GM12878 (cell line): Measurements from ENCODE around the gene KCNAB3. TPM values are rescaled to one million over a fixed set of nuclear protein-coding genes. Genes with fewer than 3 reads are reported as not detected.
A peak's percentile ranks its signal among the peaks of the same experiment; 100 is the strongest.

ENCODE experiments used
- ATAC-seq: fragments of 200-7000 bp; cut with Tn5 transposase; 3 replicates; pipeline ENCODE4 v1.9.1; 2020; ENCODE audit warnings: mild to moderate bottlenecking, moderate library complexity
- BruUV-seq: library from RNA; stranded (reverse); fragments of 400-500 nt; replicated peaks from 2 replicates; lab custom pipeline; 2021; lab: Mats Ljungman, UMichigan
- CTCF ChIA-PET: fragments of 300-600 bp; sonication (Branson Sonifier 250); formaldehyde crosslinking; extraction: SDS; loops from one replicate; lab custom pipeline; 2021; ENCODE audit warnings: inconsistent platforms; lab: Yijun Ruan, JAX
- POLR2A ChIA-PET: fragments of 350-600 bp; formaldehyde crosslinking; extraction: SDS; loops from one replicate; lab custom pipeline; 2021; ENCODE audit warnings: inconsistent platforms; lab: Charles Lee
- RAD21 ChIA-PET: fragments of 300-600 bp; sonication (Branson Sonifier 250); formaldehyde crosslinking; loops from one replicate; lab custom pipeline; 2023; ENCODE audit warnings: antibody characterized with exemption; ENCODE audit not compliant: unreplicated experiment; lab: Charles Lee
- SMC1A ChIA-PET: fragments of 300-600 bp; sonication (Branson Sonifier 250); formaldehyde crosslinking; loops from one replicate; lab custom pipeline; 2023; ENCODE audit not compliant: unreplicated experiment, uncharacterized antibody; lab: Charles Lee
- DNase-seq: peaks from one replicate; pipeline ENCODE4 v3.0.0-alpha.2; 2011; ENCODE audit warnings: low read depth, low spot score
- FAIRE-seq: peaks from 3 replicates; lab custom pipeline; 2011; peaks lifted over from hg19 to GRCh38; lab: Jason Lieb, UNC
- H2AFZ ChIP-seq: 2 replicates; pipeline ENCODE4 v1.6.0; 2011; ENCODE audit warnings: low read depth, low read length, control low read depth; ENCODE audit not compliant: control insufficient read depth
- H3K27ac ChIP-seq: 2 replicates; pipeline ENCODE4 v1.5.1; 2011; ENCODE audit warnings: control low read depth; ENCODE audit not compliant: control insufficient read depth, insufficient read depth
- H3K27me3 ChIP-seq, 2 experiments: replicated peaks in 1 of 2; 2 replicates each; pipeline versions ENCODE4 v1.6.0 to v1.6.1; 2011; ENCODE audit warnings: low read length in 1 of 2; ENCODE audit not compliant: control insufficient read depth in 2 of 2, insufficient read depth in 2 of 2
- H3K36me3 ChIP-seq, 2 experiments: 2 replicates each; pipeline ENCODE4 v1.5.1; 2011; ENCODE audit warnings: low read length in 1 of 2; ENCODE audit not compliant: control insufficient read depth in 2 of 2, insufficient read depth in 2 of 2
- H3K4me1 ChIP-seq: 2 replicates; pipeline ENCODE4 v1.6.1; 2011; ENCODE audit warnings: mild to moderate bottlenecking, low read length, moderate library complexity, mixed read lengths; ENCODE audit not compliant: control insufficient read depth, insufficient read depth
- H3K4me2 ChIP-seq: 2 replicates; pipeline ENCODE4 v1.6.0; 2011; ENCODE audit warnings: control low read depth; ENCODE audit not compliant: control insufficient read depth, insufficient read depth
- H3K4me3 ChIP-seq: fragments of 200-600 bp; sonication (generic); 2 replicates; pipeline ENCODE4 v1.5.1; 2016
- H3K79me2 ChIP-seq: 2 replicates; pipeline ENCODE4 v1.6.0; 2011; ENCODE audit warnings: low read length; ENCODE audit not compliant: control insufficient read depth, insufficient read depth
- H3K9ac ChIP-seq: 2 replicates; pipeline ENCODE4 v1.8.0; 2011; ENCODE audit warnings: low read length, control low read depth, mixed read lengths; ENCODE audit not compliant: control insufficient read depth, insufficient read depth
- H3K9me3 ChIP-seq: replicated peaks from 3 replicates; pipeline ENCODE4 v1.5.1; 2011; ENCODE audit warnings: mild to moderate bottlenecking, low read length; ENCODE audit not compliant: control insufficient read depth, insufficient read depth
- H4K20me1 ChIP-seq: 2 replicates; pipeline ENCODE4 v1.6.0; 2011; ENCODE audit not compliant: control insufficient read depth, insufficient read depth
- CHD2 ChIP-seq: IDR thresholded peaks from 2 replicates; pipeline ENCODE4 v1.6.1; 2011; ENCODE audit warnings: low read depth, low read length, improper control_type of control experiment, borderline replicate concordance
- DPF2 ChIP-seq: fragments of 450-650 bp; IDR thresholded peaks from 2 replicates; pipeline ENCODE4 v1.6.1; 2017; ENCODE audit warnings: mild to moderate bottlenecking
- GATAD2B ChIP-seq: fragments of 450-650 bp; conservative IDR thresholded peaks from 2 replicates; pipeline ENCODE4 v1.6.1; 2017; ENCODE audit warnings: low read depth, mild to moderate bottlenecking, moderate library complexity
- MEF2B ChIP-seq: fragments of 450-650 bp; IDR thresholded peaks from 2 replicates; pipeline ENCODE4 v1.6.1; 2018; ENCODE audit warnings: mild to moderate bottlenecking, moderate library complexity; ENCODE audit not compliant: partially characterized antibody, poor library complexity, severe bottlenecking
- POLR2A ChIP-seq: IDR thresholded peaks from 2 replicates; pipeline ENCODE4 v1.6.1; 2011; ENCODE audit warnings: low read depth, mild to moderate bottlenecking, low read length
- TBL1XR1 ChIP-seq: IDR thresholded peaks from 2 replicates; pipeline ENCODE4 v1.6.1; 2012; ENCODE audit warnings: low read depth, low read length, improper control_type of control experiment
- WGBS: methylation state at CpG from one replicate; pipeline ENCODE4 v1.1.6; 2016; ENCODE audit warnings: low lambda C conversion rate; ENCODE audit not compliant: insufficient replicate concordance, insufficient coverage; ENCODE audit errors: missing lambda C conversion rate; 5-methylcytosine and 5-hydroxymethylcytosine counted together
- in situ Hi-C: fragments of 300-500 bp; cut with MboI; formaldehyde crosslinking; loops from 9 replicates; pipeline ENCODE4 v1.14.3; 2018; ENCODE audit warnings: mixed read lengths
- intact Hi-C: fragments of 100-400 bp; cut with micrococcal nuclease; formaldehyde crosslinking; loops from one replicate; pipeline ENCODE4 v1.14.2; 2022; ENCODE audit not compliant: unreplicated experiment
- polyA plus RNA-seq, 11 experiments: library from polyadenylated mRNA; depleted of rRNA in 4 of 11; unstranded in 6 of 11; stranded (reverse) in 5 of 11; fragments of >200 nt; fragmentation: Nextera tagmentation in 4 of 11; fragmentation: Illumina TruSeq in 1 of 11; extraction: Ambion mirVana in 4 of 11; extraction: Trizol in 1 of 11; gene quantifications; 1 replicate in 1 of 11; 2 replicates in 10 of 11; pipeline versions ENCODE4 v1.2.1 to v1.2.3, GENCODE V29; 2011 to 2016; ENCODE audit warnings: inconsistent platforms in 2 of 11, missing spikeins in 2 of 11, low read depth in 1 of 11
- total RNA-seq, 4 experiments: library from RNA; depleted of rRNA in 3 of 4; stranded (reverse); fragments of >200 nt in 3 of 4; fragmentation: Illumina TruSeq in 1 of 4; extraction: Trizol in 1 of 4; gene quantifications; 2 replicates each; pipeline versions ENCODE4 v1.2.1 to v1.2.3, GENCODE V29; 2013 to 2021
- TF ChIP-seq, protein P1 (sequence below): fragments of 450-650 bp; IDR thresholded peaks from 2 replicates; pipeline ENCODE4 v1.6.1; 2017; ENCODE audit warnings: antibody characterized with exemption, mild to moderate bottlenecking, moderate library complexity

Gene KCNAB3
- total and polyA plus RNA-seq, 10 of the 15 experiments (the other 5 are each of a cell fraction or from before 2014, with no cell fraction given) = 0.22 to 7.9 (median 1.8) TPM

DNA sequence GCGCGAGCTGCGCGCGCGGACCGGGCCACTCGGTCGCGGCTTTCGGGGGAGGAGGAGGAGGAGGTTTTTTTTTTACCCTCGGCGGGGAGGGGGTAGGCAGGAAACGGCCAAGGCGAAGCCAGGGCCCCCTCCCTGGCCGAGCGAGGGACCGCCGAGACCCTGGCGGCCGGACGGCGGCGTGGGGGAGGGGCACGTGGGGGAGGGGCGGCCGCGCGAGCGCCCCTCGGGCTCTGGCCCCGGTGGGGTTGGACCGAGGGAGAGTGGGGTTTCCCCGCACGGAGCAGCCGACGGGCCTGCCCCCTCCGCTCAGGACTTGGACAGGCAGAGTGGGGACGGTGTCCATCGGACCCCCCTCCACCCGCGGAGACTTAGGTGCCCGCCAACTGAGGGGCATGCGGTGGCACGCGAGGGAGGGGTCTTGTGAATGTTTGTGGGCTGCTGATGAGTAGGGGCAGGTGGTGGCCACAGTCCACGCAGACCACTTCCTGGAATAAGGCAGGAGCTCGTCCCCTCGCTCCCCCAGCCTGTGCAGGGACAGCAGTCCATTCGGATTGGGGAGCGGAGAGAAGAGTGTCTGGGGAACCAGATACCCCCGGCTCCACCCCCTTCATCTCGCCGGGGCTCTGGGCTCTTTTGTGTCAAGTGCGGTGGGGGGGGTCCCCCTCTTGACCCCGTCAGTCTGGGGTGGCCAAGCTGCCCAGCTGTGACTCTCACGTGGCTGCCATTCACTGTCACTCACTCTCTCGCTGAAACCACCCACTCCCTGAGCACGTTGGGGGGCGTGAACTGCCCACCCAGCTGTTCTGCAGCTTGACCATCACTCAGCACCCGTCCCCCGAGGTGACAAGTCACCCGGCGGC is 44.1 kb downstream of the KCNAB3 start (continued):
- TF ChIP-seq CHD2 = peak; percentile 63; the same call in 1 of the 2 replicates
- TF ChIP-seq, protein P1, sequence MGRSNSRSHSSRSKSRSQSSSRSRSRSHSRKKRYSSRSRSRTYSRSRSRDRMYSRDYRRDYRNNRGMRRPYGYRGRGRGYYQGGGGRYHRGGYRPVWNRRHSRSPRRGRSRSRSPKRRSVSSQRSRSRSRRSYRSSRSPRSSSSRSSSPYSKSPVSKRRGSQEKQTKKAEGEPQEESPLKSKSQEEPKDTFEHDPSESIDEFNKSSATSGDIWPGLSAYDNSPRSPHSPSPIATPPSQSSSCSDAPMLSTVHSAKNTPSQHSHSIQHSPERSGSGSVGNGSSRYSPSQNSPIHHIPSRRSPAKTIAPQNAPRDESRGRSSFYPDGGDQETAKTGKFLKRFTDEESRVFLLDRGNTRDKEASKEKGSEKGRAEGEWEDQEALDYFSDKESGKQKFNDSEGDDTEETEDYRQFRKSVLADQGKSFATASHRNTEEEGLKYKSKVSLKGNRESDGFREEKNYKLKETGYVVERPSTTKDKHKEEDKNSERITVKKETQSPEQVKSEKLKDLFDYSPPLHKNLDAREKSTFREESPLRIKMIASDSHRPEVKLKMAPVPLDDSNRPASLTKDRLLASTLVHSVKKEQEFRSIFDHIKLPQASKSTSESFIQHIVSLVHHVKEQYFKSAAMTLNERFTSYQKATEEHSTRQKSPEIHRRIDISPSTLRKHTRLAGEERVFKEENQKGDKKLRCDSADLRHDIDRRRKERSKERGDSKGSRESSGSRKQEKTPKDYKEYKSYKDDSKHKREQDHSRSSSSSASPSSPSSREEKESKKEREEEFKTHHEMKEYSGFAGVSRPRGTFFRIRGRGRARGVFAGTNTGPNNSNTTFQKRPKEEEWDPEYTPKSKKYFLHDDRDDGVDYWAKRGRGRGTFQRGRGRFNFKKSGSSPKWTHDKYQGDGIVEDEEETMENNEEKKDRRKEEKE = 0 out of 2 replicates have a peak, but pooled peaks have one; percentile 24
- peak; percentile 86 for TF ChIP-seq DPF2
- TF ChIP-seq MEF2B = peak; percentile 32
- TF ChIP-seq TBL1XR1 = peak; percentile 28; the same call in 1 of the 2 replicates

DNA sequence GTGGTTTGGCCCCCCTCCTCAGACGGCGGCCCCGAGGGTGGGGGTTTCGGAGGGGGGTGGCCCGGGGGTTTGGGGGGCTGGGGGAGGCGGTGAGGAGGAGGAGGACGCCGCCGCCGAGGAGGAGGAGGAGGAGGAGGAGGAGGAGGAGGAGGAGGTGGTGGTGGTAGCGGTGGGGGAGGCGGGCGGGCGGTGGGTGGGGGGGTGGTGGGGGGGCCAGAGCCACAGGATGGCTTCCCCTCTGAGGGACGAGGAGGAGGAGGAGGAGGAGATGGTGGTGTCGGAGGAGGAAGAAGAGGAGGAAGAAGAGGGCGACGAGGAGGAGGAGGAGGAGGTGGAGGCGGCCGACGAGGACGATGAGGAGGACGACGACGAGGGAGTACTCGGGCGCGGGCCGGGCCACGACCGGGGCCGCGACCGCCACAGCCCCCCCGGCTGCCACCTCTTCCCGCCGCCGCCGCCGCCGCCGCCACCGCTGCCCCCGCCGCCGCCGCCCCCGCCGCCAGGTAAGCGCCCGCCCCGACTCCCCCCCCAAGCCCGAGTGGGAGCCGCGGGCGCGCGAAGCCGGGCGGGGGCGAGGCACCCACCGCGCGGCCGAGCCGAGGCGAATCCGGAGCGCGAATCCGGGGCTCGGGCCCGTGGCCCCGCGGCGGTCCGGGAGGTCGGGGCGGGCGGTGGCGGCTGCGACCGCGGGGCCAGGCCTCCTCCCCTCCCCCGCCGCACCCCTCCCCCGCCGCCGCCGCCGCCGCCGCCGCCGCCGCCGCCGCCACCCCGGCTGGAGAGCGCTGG is 44.9 kb downstream of the KCNAB3 start:
- no peak for TF ChIP-seq GATAD2B
- TF ChIP-seq POLR2A = peak; percentile 35; the same call in 1 of the 2 replicates
- CTCF ChIA-PET = interaction anchor here (1.5 kb wide), 1 partner anchor 50 kb away, joined by 4 read pairs; no protein-coding TSS in a partner anchor
- H3K36me3 ChIP-seq = peaks cover 0 to under 1% of the 10 kb centered on the region in 2 experiments; a peak in 2 of 4 replicates
- H3K4me3 ChIP-seq = peak overlapping the region; percentile 88; the same call in 1 of the 2 replicates
- no peaks in the 10 kb centered on the region for H3K9me3 ChIP-seq
- peaks cover 45% of the 10 kb centered on the region for H3K79me2 ChIP-seq
- H3K27ac ChIP-seq = peak overlapping the region; percentile 91
- H3K4me2 ChIP-seq = no peak overlapping the region
- POLR2A ChIA-PET = interaction anchor here (0.6 to 1.0 kb wide), 3 partner anchors 28 to 198 kb away, joined by 3 to 5 read pairs (median 3); partner anchors contain the start of gene NAA38
- no peak for DNase-seq
- in situ Hi-C loops (no loop called here), intact Hi-C loops (no loop called here)
- no peaks in the 10 kb centered on the region for H4K20me1 ChIP-seq
- peaks cover 18% of the 10 kb centered on the region for H3K4me1 ChIP-seq
- no peaks in the 10 kb centered on the region for H3K27me3 ChIP-seq
- H2AFZ ChIP-seq = no peak overlapping the region; the same call in 1 of the 2 replicates
- peak overlapping the region; percentile 87; the same call in 1 of the 2 replicates for H3K9ac ChIP-seq
- no TSS peak for BruUV-seq
- WGBS = 0% methylated on average over 3 of the region's 100 CpGs
- SMC1A ChIA-PET = no interaction called here
- RAD21 ChIA-PET = interaction anchor here (0.5 to 1.5 kb wide), 2 partner anchors 23 to 74 kb away, joined by 3 read pairs; no protein-coding TSS in a partner anchor
- no peak for ATAC-seq
- no peak for FAIRE-seq
